ENCODE data around the gene FRMD4B.

Gene FRMD4B

DNA sequence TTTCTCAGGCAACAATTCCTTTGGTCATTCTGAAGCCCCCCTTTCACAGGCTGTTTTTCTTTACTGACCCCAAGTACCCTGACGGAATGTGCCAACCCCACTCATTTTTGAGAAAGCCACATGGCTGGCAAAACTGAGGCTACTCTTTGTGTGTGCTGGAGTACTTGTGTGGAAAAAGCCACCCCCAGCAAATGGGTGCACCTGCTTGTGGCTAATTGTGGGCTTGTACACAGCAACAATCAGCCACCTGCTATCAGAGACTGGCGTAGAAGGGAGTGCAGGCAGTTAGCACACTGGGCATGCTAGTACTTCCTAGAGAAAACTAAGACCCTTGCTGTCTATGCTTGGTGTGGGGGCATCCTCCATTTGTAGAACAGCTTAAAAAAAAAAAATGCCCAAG, 153.4 kb downstream of the FRMD4B start:
- no peaks in the 10 kb centered on the region for H3K27me3 ChIP-seq

DNA sequence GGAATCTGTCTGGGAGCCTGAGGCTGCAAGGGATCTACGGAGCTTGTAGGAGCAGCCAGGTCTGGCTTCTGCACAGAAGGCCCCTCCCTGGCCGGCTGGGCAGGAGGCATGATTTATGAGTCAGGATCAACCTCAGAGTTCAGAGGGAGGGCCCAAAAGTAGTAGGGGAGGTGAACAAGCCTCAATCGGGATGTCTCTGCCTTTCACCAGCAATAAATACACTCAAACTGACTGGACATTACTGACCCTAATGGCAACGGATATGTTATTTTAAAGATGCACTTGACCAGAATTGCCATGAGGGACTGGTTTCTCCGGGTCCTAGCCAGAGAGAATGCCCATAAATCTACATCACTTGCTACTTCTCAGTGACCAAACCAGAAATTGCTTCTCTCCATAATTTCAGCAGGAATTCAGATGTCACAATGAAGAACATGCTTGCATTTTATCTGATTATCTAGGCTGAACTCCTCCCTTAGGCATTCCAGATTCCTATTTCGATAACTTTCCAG, 153.9 kb downstream of the FRMD4B start:
- Histone ChIP-seq H3K4me1 (no peaks in the 10 kb centered on the region), H3K4me3 (no peak overlapping the region), H3K9ac (no peak overlapping the region), H3K4me2 (no peak overlapping the region), H3K27me3 (no peaks in the 10 kb centered on the region), H3K27ac (no peak overlapping the region), H3K36me3 (peaks cover 81 to 100% (median 97%) of the 10 kb centered on the region in 11 experiments), H3K9me3 (replicated peaks in 1 of 11) (no peaks in the 10 kb centered on the region), H4K20me1 (peaks cover 0 to 100% (median 28%) of the 10 kb centered on the region in 11 experiments; a peak in 17 of 22 replicates)
- no peak for TF ChIP-seq Cebpa-rat (IDR thresholded peaks at IDR 0.05)

More for the DNA sequence above, 153.4 kb downstream of the FRMD4B start:
- Histone ChIP-seq H3K9me3 (replicated peaks in 1 of 11) (no peaks in the 10 kb centered on the region), H3K36me3 (peaks cover 82 to 100% (median 98%) of the 10 kb centered on the region in 11 experiments), H3K4me3 (no peak overlapping the region), H3K9ac (no peak overlapping the region), H3K4me1 (no peaks in the 10 kb centered on the region), H3K4me2 (no peak overlapping the region), H3K27ac (no peak overlapping the region), H4K20me1 (peaks cover 0 to 100% (median 28%) of the 10 kb centered on the region in 11 experiments; a peak in 17 of 22 replicates)
- TF ChIP-seq Cebpa-rat (IDR thresholded peaks at IDR 0.05), result no peak

DNA sequence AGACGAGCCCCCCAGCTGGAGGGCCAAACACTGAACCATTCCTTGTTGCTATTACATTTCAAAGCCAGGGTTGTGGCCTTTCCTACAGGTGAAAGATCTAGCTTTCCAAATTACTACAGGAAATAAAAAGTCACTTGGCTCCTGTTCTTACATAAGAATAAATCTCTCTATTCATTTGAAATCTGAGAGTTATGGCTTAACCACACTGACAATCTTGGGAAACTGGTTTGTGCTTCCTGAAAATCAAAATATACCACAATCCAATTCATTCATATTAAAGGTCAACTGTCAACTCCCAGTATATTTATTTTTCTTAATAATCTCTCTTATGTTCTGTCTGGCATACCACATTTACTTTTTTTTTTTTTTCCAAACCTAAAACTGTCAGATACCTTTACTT, 159.8 kb downstream of the FRMD4B start:
- no peak for TF ChIP-seq Cebpa-rat (IDR thresholded peaks at IDR 0.05)

DNA sequence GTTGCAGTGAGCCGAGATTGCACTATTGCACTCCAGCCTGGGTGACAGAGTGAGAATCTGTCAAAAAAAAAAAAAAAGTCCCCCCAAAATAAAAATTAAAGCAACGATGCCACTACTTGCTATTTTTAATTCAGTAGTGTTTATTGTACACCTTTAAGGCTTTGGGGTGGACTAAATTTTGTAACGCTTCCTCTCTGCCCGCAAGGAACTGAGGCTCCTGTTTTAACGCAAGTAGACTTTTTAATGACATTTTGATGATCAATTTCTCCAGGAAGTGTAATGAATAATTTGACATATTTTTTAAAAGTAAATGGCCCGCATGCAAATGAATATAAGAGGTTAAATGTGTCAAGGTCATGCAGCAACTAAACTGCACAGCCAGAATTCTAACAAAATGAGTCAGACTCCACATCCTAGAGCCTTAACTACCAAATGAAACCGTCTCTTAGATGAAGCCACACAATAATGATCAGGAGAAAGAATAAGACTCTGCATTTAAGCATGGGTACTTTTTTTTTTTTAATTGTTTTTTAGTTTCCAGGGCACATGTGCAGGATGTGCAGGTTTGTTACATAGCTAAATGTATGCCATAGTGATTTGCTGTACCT, 166.7 kb downstream of the FRMD4B start:
- H3K27me3 ChIP-seq, result no peaks in the 10 kb centered on the region

More for the DNA sequence above, 159.8 kb downstream of the FRMD4B start:
- Histone ChIP-seq H3K4me3 (no peak overlapping the region), H3K36me3 (peaks cover 79 to 100% (median 96%) of the 10 kb centered on the region in 11 experiments), H3K4me2 (no peak overlapping the region), H3K27me3 (no peaks in the 10 kb centered on the region), H3K9ac (no peak overlapping the region), H3K4me1 (no peaks in the 10 kb centered on the region), H4K20me1 (peaks cover 0 to 99% (median 6%) of the 10 kb centered on the region in 11 experiments; a peak in 12 of 22 replicates), H3K9me3 (replicated peaks in 1 of 11) (no peaks in the 10 kb centered on the region), H3K27ac (no peak overlapping the region)

DNA sequence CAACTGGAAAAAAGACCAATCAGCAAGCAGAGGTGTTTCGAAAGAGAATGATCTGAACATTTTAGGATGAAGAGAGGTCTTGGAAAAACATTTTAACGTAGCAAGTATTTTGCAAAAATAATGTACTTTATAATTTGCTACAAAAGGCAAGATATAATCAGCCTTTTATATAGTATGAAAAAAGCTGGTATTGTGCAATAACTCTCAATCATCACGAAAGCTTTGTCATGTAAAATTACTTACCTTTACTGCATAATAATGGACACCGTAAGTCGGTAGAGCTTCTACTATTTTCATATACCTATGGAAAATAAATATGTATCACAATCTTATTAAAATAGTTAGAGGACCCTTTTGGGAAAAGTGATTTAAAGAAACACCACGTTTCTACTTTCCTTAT, 167.8 kb downstream of the FRMD4B start:
- Histone ChIP-seq H3K4me2 (no peak overlapping the region), H3K27me3 (no peaks in the 10 kb centered on the region), H3K9me3 (replicated peaks in 1 of 11) (no peaks in the 10 kb centered on the region), H3K27ac (no peak overlapping the region), H3K4me3 (no peak overlapping the region), H3K36me3 (peaks cover 93 to 100% (median 99%) of the 10 kb centered on the region in 11 experiments), H3K4me1 (peaks cover 0 to 23% (median under 1%) of the 10 kb centered on the region in 10 experiments; a peak in 9 of 20 replicates), H4K20me1 (peaks cover 0 to 79% (median 0%) of the 10 kb centered on the region in 11 experiments; a peak in 6 of 22 replicates), H3K9ac (no peak overlapping the region)
- peak in 2 of 11 experiments; percentile 58 to 66; a peak in 2 of 22 replicates for TF ChIP-seq Cebpa-rat (IDR thresholded peaks at IDR 0.05)

More for the DNA sequence above, 166.7 kb downstream of the FRMD4B start:
- Histone ChIP-seq H3K36me3 (peaks cover 94 to 100% (median 100%) of the 10 kb centered on the region in 11 experiments), H4K20me1 (peaks cover 0 to 81% (median 0%) of the 10 kb centered on the region in 11 experiments; a peak in 5 of 22 replicates), H3K9ac (no peak overlapping the region), H3K4me2 (no peak overlapping the region), H3K4me3 (no peak overlapping the region), H3K9me3 (replicated peaks in 1 of 11) (no peaks in the 10 kb centered on the region), H3K27ac (no peak overlapping the region), H3K4me1 (peaks cover 0 to 12% (median 0%) of the 10 kb centered on the region in 10 experiments; a peak in 8 of 20 replicates)
- TF ChIP-seq Cebpa-rat (IDR thresholded peaks at IDR 0.05), result no peak

DNA sequence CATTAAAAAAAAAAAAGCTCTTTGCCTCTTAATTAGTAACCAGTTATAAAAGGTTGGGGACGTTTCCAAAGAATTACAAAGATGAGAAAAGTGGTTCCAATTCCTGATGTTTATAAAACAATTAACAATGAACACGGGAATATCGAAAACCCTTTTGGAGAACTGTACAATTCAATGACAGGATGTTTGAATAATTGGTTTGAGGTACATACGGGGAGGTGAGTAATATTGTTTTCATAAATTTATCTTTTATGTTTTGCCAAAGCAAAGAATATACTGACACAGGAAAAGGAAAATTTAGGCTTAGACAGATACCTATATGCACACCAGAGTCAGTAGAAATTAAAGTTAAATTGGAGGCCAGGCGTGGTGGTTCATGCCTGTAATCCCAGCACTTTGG, 168.9 kb downstream of the FRMD4B start:
- no peak overlapping the region for H3K4me3 ChIP-seq
- H3K36me3 ChIP-seq, result peaks cover 82 to 100% (median 97%) of the 10 kb centered on the region in 11 experiments
- no peak for TF ChIP-seq Cebpa-rat (IDR thresholded peaks at IDR 0.05)
- no peaks in the 10 kb centered on the region for H3K27me3 ChIP-seq
- peaks cover 0 to 34% (median 7%) of the 10 kb centered on the region in 10 experiments; a peak in 10 of 20 replicates for H3K4me1 ChIP-seq
- no peak overlapping the region for H3K4me2 ChIP-seq
- H3K9ac ChIP-seq, result no peak overlapping the region
- H4K20me1 ChIP-seq, result peaks cover 0 to 78% (median 0%) of the 10 kb centered on the region in 11 experiments; a peak in 7 of 22 replicates
- no peaks in the 10 kb centered on the region for H3K9me3 ChIP-seq (replicated peaks in 1 of 11)
- H3K27ac ChIP-seq, result no peak overlapping the region

DNA sequence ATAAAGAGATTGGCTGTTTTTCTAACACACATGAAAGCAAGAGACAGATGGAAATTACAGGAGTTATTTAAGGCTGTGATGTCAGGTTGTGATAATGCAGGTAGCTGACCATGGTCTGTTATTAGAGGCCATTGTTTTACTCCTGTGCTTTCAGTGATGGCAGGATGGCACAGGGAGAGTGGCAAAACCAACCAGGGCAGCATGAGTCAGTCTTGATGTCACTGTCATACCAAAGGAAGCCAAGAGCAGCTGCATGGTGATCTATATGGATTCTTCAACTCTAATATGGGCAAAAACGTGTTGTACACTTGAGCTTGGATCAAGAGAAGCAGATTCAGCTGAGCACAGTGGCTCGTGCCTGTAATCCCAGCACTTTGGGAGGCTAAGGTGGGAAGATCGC, 171.6 kb downstream of the FRMD4B start:
- peaks cover 0 to 69% (median 0%) of the 10 kb centered on the region in 11 experiments; a peak in 4 of 22 replicates for H4K20me1 ChIP-seq
- H3K36me3 ChIP-seq, result peaks cover 79 to 100% (median 94%) of the 10 kb centered on the region in 11 experiments
- H3K27ac ChIP-seq, result peak overlapping the region in 4 of 11 experiments; percentile 15 to 73 (median 61); a peak in 7 of 22 replicates
- H3K9me3 ChIP-seq (replicated peaks in 1 of 11), result no peaks in the 10 kb centered on the region
- TF ChIP-seq Cebpa-rat (IDR thresholded peaks at IDR 0.05), result no peak
- no peaks in the 10 kb centered on the region for H3K27me3 ChIP-seq
- H3K4me2 ChIP-seq, result peak overlapping the region in 3 of 11 experiments; percentile 49 to 64 (median 51); a peak in 6 of 22 replicates
- H3K4me3 ChIP-seq, result no peak overlapping the region
- peaks cover 0 to 58% (median 9%) of the 10 kb centered on the region in 10 experiments; a peak in 10 of 20 replicates for H3K4me1 ChIP-seq
- H3K9ac ChIP-seq, result no peak overlapping the region

DNA sequence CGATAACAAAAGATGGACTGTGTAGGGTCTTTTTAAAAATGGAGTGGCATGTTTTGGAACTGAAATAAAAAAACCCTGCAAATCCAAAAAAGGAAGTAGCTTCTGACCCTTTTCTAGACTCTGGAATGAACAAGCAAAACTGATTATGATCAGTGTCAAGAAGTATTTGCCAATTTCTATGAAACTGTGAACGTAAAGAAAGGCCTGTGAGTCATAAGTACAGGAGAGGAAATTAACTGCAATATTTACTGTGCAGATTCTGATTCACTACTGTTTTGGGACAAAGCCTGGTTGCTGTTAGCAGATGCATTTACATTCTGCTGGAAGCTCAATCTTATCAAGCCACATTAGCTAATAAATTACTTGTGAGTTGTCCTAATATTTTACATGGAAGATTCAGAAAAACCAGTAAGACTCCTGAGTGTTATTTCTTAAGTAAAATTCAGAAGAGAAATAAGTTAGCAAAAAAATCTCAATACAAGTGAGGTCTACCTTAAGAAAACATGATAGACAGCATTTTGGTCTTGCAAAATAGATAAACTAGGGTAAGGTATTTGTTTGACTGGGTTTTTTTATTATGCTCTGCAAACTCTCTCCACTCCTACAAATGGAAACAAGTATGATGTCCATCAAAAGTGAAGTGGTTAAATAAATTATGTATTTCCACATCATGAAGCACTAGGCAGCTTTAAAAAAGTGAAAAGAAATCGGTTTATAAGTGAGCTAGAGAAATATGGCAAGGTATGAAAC, 173.3 kb downstream of the FRMD4B start:
- Histone ChIP-seq H3K4me3 (no peak overlapping the region), H4K20me1 (peaks cover 0 to 58% (median 0%) of the 10 kb centered on the region in 11 experiments; a peak in 4 of 22 replicates), H3K27me3 (no peaks in the 10 kb centered on the region), H3K4me1 (peaks cover 0 to 58% (median 9%) of the 10 kb centered on the region in 10 experiments; a peak in 10 of 20 replicates), H3K36me3 (peaks cover 81 to 100% (median 94%) of the 10 kb centered on the region in 11 experiments), H3K9ac (peak overlapping the region in 2 of 11 experiments; percentile 33 to 43; a peak in 4 of 22 replicates), H3K27ac (peak overlapping the region in 5 of 11 experiments; percentile 41 to 73 (median 57); a peak in 10 of 22 replicates), H3K9me3 (replicated peaks in 1 of 11) (no peaks in the 10 kb centered on the region), H3K4me2 (peak overlapping the region in 6 of 11 experiments; percentile 4 to 64 (median 50); a peak in 7 of 22 replicates)
- TF ChIP-seq Cebpa-rat (IDR thresholded peaks at IDR 0.05), result no peak

Data from BLaER1 treated with 17β-estradiol and CSF1 and Interleukin-3, amounts not matched to agents 10 nM and 100 nM (cell line).